ENCODE results near the gene ERBB2.

ERBB2 gene

DNA sequence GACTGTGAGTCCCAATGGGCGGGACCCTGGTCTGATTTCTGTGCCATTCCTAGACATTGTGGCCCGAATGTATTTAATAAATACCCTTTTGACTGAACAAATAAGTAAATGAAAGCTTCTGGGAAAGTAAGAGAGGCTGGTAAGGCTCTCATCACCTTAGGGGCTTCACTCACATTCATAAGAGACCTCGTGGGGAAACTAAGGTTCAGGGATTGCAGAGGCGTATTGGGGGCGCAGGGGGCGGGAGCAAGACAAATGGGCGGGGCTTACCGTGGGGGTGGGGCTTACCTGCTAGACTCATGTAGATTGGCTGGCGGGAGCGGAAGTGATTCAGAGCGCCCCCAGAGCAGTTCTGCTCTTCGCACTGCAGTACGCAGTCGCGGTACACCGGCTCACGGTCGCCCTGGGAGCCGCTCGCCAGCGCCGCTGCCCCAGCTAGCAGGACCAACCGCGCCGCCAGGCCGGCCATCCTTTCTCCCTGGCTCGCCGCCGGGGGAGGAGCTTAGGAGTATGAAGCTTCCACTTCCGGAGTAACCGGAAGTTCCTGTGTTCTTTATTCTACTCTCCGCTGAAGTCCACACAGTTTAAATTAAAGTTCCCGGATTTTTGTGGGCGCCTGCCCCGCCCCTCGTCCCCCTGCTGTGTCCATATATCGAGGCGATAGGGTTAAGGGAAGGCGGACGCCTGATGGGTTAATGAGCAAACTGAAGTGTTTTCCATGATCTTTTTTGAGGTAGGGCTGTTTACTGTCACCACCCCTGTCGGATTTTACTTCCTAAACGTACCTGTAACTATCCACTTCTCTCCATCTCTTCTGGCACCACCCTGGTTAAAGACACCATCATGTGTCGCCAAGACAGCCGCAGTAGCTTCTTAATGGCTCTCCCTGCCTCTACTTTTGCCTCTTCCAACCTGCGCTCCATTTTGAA, 12.1 kb upstream of the ERBB2 start, which contains the start of gene PGAP3:
TSS of gene PGAP3 (minus strand) at position 512 of the 929 bp plus-strand sequence. CDS start at position 469, 43 bp downstream.
- in situ Hi-C loops (cut with HindIII; ENCODE audit: low sequenced_read_pairs), result no loop called here
- peak; percentile 96 for DNase-seq (ENCODE audit: low read depth, low spot score)
- H3K4me3 ChIP-seq (ENCODE audit: low read depth, low read length), result peak within 1 kb of the TSS; percentile 76
- TF ChIP-seq, protein P1, sequence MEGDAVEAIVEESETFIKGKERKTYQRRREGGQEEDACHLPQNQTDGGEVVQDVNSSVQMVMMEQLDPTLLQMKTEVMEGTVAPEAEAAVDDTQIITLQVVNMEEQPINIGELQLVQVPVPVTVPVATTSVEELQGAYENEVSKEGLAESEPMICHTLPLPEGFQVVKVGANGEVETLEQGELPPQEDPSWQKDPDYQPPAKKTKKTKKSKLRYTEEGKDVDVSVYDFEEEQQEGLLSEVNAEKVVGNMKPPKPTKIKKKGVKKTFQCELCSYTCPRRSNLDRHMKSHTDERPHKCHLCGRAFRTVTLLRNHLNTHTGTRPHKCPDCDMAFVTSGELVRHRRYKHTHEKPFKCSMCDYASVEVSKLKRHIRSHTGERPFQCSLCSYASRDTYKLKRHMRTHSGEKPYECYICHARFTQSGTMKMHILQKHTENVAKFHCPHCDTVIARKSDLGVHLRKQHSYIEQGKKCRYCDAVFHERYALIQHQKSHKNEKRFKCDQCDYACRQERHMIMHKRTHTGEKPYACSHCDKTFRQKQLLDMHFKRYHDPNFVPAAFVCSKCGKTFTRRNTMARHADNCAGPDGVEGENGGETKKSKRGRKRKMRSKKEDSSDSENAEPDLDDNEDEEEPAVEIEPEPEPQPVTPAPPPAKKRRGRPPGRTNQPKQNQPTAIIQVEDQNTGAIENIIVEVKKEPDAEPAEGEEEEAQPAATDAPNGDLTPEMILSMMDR (IDR thresholded peaks at IDR 0.05; ENCODE audit: low read depth, low read length), result no peak

DNA sequence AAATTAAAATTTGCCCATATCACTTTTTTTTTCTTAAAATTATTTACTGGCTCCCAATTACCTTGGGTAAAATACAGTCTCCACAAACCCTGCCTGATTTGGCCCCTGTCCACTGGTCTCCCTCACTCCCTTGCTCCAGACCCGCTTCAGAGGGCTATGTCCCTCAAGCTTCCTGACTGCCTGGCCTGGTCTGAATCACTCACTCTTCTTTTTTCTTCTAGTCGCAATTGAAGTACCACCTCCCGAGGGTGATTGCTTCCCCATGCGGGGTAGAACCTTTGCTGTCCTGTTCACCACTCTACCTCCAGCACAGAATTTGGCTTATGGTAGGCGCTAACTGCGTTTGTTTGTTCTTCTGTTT, 11.4 kb upstream of the ERBB2 start:
- in situ Hi-C loops (cut with HindIII; ENCODE audit: low sequenced_read_pairs), result no loop called here
- DNase-seq (ENCODE audit: low read depth, low spot score), result no peak
- TF ChIP-seq, protein P1 (IDR thresholded peaks at IDR 0.05; ENCODE audit: low read depth, low read length), result no peak
- H3K4me3 ChIP-seq (ENCODE audit: low read depth, low read length), result peak overlapping the region; percentile 76

DNA sequence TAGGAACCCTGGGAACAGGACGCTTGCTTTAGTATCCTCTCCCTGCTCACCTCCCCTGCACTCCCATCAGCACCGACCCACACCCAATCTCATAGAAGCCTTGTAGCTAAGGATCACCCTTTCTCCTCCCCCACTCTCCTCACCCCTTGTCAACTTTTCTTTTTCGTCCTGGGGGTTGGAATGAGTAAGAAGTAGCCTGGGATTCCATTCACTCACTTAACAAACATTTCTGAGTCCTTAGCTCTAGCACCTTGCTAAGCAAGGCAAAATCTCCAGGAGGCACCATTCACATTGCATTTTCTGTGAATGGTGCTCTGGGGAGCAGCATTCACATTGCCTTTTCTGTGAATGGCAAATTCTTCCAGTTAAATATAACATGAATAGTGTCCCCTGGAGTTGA, 10.9 kb upstream of the ERBB2 start:
- in situ Hi-C loops (cut with HindIII; ENCODE audit: low sequenced_read_pairs), result no loop called here
- TF ChIP-seq, protein P1 (IDR thresholded peaks at IDR 0.05; ENCODE audit: low read depth, low read length), result no peak
- no peak for DNase-seq (ENCODE audit: low read depth, low spot score)
- peak overlapping the region; percentile 76 for H3K4me3 ChIP-seq (ENCODE audit: low read depth, low read length)

DNA sequence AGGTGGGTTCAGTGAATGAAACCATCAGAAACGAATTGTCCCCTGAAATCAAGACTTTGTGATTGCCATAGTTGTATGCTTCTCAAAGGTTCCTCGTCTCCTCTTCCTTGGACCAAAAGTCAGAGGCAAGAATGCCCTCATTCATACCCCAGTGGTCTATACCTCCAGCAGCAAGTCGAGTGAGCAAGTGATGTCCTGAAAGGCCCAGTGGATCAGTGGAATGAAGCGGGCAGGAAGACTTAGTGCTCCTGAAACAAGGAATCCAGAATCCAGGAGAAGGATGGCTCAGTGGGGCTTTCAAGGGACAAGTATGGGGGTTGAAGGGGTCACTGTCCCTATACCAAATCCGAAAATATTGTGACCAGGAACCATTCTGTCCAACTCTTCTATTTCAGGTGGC, 5.3 kb upstream of the ERBB2 start:
- H3K4me3 ChIP-seq (ENCODE audit: low read depth, low read length), result no peak overlapping the region
- DNase-seq (ENCODE audit: low read depth, low spot score), result no peak
- TF ChIP-seq, protein P1 (IDR thresholded peaks at IDR 0.05; ENCODE audit: low read depth, low read length), result no peak
- in situ Hi-C loops (cut with HindIII; ENCODE audit: low sequenced_read_pairs), result no loop called here

DNA sequence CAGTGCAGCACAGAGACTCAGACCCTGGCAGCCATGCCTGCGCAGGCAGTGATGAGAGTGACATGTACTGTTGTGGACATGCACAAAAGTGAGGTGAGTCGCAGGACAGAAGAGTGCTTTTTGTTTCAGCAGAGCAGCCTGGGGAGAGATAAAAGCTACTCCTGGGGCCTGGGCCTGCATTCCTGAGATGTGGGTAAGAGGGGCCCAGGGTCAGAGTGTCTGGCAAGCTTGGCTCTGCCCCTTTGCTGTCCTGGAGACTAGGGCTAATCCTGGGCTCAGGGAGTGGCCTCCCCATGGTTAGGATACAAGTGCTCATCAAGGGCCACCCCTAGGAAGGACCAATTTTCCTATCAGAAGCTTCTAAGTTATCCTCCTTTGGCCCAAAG, 4.8 kb upstream of the ERBB2 start:
- H3K4me3 ChIP-seq (ENCODE audit: low read depth, low read length), result no peak overlapping the region
- in situ Hi-C loops (cut with HindIII; ENCODE audit: low sequenced_read_pairs), result no loop called here
- TF ChIP-seq, protein P1 (IDR thresholded peaks at IDR 0.05; ENCODE audit: low read depth, low read length), result no peak
- no peak for DNase-seq (ENCODE audit: low read depth, low spot score)

DNA sequence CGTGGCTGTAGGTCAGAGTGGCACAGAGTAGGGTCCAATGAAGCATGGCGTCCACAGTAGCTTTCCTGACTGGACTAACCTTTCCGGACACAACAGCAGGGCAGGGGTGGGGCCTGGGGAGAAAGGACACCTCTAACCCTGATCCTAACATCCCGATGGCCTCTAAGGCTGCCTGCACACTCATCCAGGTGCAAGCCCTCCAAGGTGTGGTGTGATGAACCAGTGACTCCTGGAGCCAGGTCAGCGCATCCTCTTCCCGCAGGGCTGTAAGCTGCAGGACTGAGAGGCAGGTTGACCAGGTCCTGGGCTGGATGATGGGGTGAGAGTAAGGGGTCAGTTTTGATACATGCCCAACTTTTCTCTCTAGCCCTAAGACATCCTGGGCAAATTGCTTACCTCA, 3.1 kb upstream of the ERBB2 start:
- in situ Hi-C loops (cut with HindIII; ENCODE audit: low sequenced_read_pairs), result no loop called here
- H3K4me3 ChIP-seq (ENCODE audit: low read depth, low read length), result no peak overlapping the region
- TF ChIP-seq, protein P1 (IDR thresholded peaks at IDR 0.05; ENCODE audit: low read depth, low read length), result no peak
- DNase-seq (ENCODE audit: low read depth, low spot score), result no peak
